Ascending aorta (tissue), 2 donors: ENCODE results near the gene GPHN. TPM values are rescaled to one million over a fixed set of nuclear protein-coding genes. Genes with fewer than 3 reads are reported as not detected.

Source experiments
- DNase-seq, 2 donors: peaks; one replicate each; pipeline ENCODE4 v3.0.0-alpha.2; 2019; ENCODE audit warnings: low spot score in 2 of 2
- H3K27ac ChIP-seq, 2 donors: fragments of 200-600 bp; sonication (generic); one replicate each; pipeline ENCODE4 v1.5.1; 2016 to 2017; ENCODE audit warnings: mild to moderate bottlenecking in 1 of 2
- H3K27me3 ChIP-seq: fragments of 200-600 bp; sonication (generic); one replicate; pipeline ENCODE4 v1.5.1; 2017
- H3K36me3 ChIP-seq, 2 donors: fragments of 200-600 bp; sonication (generic); one replicate each; pipeline ENCODE4 v1.5.1; 2016
- H3K4me1 ChIP-seq, 2 donors: fragments of 200-600 bp; sonication (generic); one replicate each; pipeline ENCODE4 v1.5.1; 2016 to 2017; ENCODE audit warnings: mild to moderate bottlenecking in 1 of 2
- H3K4me3 ChIP-seq, 2 donors: fragments of 200-600 bp; sonication (generic); one replicate each; pipeline ENCODE4 v1.5.1; 2016 to 2017; ENCODE audit warnings: mild to moderate bottlenecking in 1 of 2
- H3K9me3 ChIP-seq, 2 donors: fragments of 200-600 bp; sonication (generic); one replicate each; pipeline ENCODE4 v1.5.1; 2016
- intact Hi-C: fragments of 100-400 bp; cut with DNase I; formaldehyde crosslinking; loops from one replicate; pipeline ENCODE4 v1.15.1; 2023
- total RNA-seq: library from RNA; depleted of rRNA; stranded (reverse); fragments of >200 nt; gene quantifications from one replicate; pipeline ENCODE4 v1.1.0, GENCODE V29; 2016
- TF ChIP-seq, protein P1 (sequence below), 3 experiments: fragments of 200-600 bp in 2 of 3; fragments of 450-650 bp in 1 of 3; sonication (generic) in 2 of 3; IDR thresholded peaks; one replicate each; pipeline ENCODE4 v1.5.1; 2016 to 2019; ENCODE audit warnings: antibody characterized with exemption in 3 of 3, mild to moderate bottlenecking in 1 of 3, moderate library complexity in 1 of 3

Gene GPHN
- total RNA-seq, 1 donor from 2014 or later: 3.3 TPM

DNA sequence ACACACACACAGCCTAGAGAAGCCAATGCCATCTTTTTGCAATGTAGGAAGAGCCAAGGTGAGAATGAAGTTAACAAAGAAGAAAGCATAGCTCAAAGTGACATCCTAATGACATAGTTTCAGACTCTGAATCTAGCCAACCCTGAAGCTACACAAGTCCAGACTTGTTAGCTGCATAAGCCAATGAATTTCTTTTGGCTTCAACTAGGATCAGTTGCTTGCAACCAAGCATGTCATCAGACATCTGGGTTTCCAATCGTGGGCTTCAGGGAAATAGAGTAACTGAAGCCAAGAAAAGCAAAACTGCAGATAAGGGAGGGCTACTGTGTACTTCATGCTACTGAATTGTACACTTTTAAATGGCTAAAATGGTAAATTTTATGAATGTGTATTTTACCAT, 4.4 kb upstream of the GPHN start:
- H3K36me3 ChIP-seq: no peaks in the 10 kb centered on the region
- peaks cover 0 to 2% of the 10 kb centered on the region in 2 donors for H3K4me1 ChIP-seq
- TF ChIP-seq, protein P1, sequence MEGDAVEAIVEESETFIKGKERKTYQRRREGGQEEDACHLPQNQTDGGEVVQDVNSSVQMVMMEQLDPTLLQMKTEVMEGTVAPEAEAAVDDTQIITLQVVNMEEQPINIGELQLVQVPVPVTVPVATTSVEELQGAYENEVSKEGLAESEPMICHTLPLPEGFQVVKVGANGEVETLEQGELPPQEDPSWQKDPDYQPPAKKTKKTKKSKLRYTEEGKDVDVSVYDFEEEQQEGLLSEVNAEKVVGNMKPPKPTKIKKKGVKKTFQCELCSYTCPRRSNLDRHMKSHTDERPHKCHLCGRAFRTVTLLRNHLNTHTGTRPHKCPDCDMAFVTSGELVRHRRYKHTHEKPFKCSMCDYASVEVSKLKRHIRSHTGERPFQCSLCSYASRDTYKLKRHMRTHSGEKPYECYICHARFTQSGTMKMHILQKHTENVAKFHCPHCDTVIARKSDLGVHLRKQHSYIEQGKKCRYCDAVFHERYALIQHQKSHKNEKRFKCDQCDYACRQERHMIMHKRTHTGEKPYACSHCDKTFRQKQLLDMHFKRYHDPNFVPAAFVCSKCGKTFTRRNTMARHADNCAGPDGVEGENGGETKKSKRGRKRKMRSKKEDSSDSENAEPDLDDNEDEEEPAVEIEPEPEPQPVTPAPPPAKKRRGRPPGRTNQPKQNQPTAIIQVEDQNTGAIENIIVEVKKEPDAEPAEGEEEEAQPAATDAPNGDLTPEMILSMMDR (IDR thresholded peaks at IDR 0.05): no peak
- H3K9me3 ChIP-seq: no peaks in the 10 kb centered on the region
- no peak overlapping the region for H3K27ac ChIP-seq
- intact Hi-C loops: no loop called here
- no peaks in the 10 kb centered on the region for H3K27me3 ChIP-seq
- DNase-seq: no peak
- H3K4me3 ChIP-seq: no peak overlapping the region

DNA sequence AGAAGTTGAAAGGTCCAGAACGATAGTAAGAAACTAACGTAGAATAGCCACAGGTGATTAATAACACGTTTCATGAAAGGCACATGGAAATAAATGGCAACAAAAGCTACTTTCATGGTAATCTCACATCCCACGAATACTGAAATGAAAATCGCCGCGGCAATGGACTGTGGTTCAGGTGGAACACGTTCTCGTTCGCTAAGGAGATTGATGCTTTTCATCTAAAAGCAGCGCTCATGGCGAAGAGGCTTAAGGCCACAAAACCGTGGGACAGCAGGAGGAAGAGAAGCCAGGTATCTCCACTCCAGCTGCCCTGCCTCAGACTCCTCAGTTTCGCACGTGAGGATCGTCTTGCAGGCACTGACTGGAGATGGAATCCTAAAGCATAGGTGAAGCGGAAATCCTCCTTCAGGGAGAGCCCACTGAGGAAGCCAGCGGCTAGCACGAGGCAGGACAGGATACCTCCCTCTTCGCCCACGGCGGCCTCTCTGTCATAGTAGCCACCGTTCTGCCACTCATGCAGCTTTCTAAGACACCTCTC, 696 bp upstream of the GPHN start:
- Histone ChIP-seq H3K27me3 (no peaks in the 10 kb centered on the region), H3K9me3 (no peaks in the 10 kb centered on the region), H3K4me1 (peaks cover 0 to 2% of the 10 kb centered on the region in 2 donors), H3K36me3 (no peaks in the 10 kb centered on the region), H3K27ac (peak overlapping the region; percentile 85 to 92), H3K4me3 (peak overlapping the region; percentile 82 to 84)
- intact Hi-C loops: loop anchor here (5.0 kb wide), 2 partner anchors 855 to 1095 kb away; partner anchors contain the start of genes EIF2S1 and FUT8
- DNase-seq: no peak
- TF ChIP-seq, protein P1 (IDR thresholded peaks at IDR 0.05): no peak

DNA sequence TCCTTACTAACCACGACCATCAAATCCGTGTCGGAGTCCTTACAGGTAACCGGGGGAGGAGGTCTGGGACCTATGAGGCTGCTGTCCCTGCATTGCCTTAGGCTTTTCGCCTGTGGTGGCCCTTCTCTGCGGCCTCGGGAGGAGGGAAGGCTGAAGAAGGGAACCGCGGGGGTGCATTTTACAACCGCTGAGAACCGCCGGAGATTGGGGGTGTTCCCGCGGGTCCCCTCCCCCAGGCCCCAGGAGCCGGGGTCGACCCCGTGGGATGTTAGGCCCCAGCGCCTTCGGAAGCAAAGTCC, 549 bp downstream of the GPHN start:
- H3K4me3 ChIP-seq: peak overlapping the region; percentile 82 to 84
- TF ChIP-seq, protein P1 (IDR thresholded peaks at IDR 0.05): no peak
- H3K9me3 ChIP-seq: no peaks in the 10 kb centered on the region
- H3K27me3 ChIP-seq: no peaks in the 10 kb centered on the region
- intact Hi-C loops: loop anchor here (1.0 to 5.0 kb wide), 3 partner anchors 733 to 1096 kb away; partner anchors contain the start of genes EIF2S1, FUT8 and PALS1
- peaks cover 0 to 2% of the 10 kb centered on the region in 2 donors for H3K4me1 ChIP-seq
- H3K27ac ChIP-seq: peak overlapping the region; percentile 85 to 92
- no peak for DNase-seq
- no peaks in the 10 kb centered on the region for H3K36me3 ChIP-seq

DNA sequence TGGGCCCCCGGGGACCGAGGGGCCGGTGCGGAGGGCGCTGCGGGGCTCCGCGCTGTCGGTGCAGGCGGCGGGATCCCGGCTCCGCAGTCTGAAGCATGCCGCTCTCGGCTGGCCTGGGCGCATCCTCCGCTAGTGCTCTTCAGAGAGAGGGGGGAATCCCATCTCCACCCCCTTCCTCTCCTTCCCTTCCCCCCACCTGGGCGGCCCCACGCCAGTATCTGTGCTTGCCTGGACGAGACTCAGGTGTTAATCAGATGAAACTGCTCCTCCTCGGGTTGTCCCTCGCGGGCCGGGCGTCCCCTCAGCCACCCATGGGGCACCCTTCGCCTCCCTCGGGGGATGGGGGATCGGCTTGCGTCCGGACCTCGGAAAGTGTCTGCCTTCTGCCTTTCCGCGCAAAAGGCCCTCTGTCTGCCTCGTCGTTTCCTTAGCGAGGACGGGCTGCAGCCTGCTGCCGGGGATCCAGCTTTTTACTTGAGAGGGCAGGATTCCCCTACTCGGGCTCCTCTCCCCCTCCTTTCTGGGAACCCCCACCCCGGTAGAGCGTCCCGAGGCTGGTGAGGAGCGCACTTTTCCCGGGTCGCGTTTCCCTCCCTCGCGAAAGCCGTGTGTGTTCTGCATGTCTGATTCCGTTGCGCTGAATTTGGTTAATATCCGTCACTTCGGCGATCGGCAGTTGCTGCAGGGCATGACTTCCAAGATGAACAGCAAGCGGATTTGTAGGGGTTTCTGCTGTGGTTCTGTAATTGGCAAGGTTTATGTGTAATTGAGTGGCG, 1.1 kb downstream of the GPHN start:
- Histone ChIP-seq H3K9me3 (no peaks in the 10 kb centered on the region), H3K36me3 (no peaks in the 10 kb centered on the region), H3K27ac (peak overlapping the region; percentile 85 to 92), H3K27me3 (no peaks in the 10 kb centered on the region), H3K4me1 (peaks cover 0 to 2% of the 10 kb centered on the region in 2 donors), H3K4me3 (peak overlapping the region; percentile 82 to 84)
- DNase-seq: peak in 1 of 2 donors; percentile 65
- TF ChIP-seq, protein P1 (IDR thresholded peaks at IDR 0.05): no peak
- intact Hi-C loops: loop anchor here (1.0 to 5.0 kb wide), 3 partner anchors 732 to 1097 kb away; partner anchors contain the start of genes EIF2S1, FUT8 and PALS1

DNA sequence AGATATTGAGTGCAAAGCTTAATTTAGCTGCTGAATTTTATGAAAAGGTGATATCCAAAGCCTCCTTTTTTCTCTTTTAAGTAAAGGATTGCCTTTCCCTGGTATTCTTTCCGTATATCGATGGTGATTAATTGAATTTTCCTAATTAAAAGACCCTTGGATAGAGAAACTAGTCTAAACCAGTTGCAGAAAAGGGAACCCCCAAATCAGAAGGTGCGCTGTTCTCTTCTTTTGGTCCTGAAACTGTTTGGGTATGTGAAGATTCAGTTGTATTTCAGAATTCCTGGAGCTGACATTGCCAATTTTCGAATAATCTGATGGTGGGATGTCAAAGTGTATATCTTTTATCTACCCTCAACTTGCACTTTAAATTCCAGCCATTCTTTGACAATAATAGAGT, 1.9 kb downstream of the GPHN start:
- no peaks in the 10 kb centered on the region for H3K36me3 ChIP-seq
- H3K4me1 ChIP-seq: peaks cover 0 to 2% of the 10 kb centered on the region in 2 donors
- no peak for DNase-seq
- H3K27ac ChIP-seq: no peak overlapping the region
- H3K9me3 ChIP-seq: no peaks in the 10 kb centered on the region
- H3K27me3 ChIP-seq: no peaks in the 10 kb centered on the region
- H3K4me3 ChIP-seq: peak overlapping the region; percentile 82 to 84
- intact Hi-C loops: loop anchor here (5.0 kb wide), 2 partner anchors 852 to 1098 kb away; partner anchors contain the start of genes EIF2S1 and FUT8
- TF ChIP-seq, protein P1 (IDR thresholded peaks at IDR 0.05): no peak
